ENCODE results near the gene MED17.
"Not testable (repeated sequence)": the region's sequence is repeated elsewhere in the genome, so short reads cannot be mapped to it uniquely, and the experiment has no call there.

The MED17 gene

GRCh38 chr11:93745005-93745755 is 38.9 kb upstream of the MED17 start:
- H3K27me3 ChIP-seq (replicated peaks in 2 of 5; ENCODE audit: control insufficient read depth in 4 of 5, insufficient read depth in 5 of 5, low read length in 4 of 5); CTCF ChIA-PET; H3K9me3 ChIP-seq (ENCODE audit: control extremely low read depth in 1 of 5, control insufficient read depth in 4 of 5, insufficient read depth in 2 of 5, low read depth in 1 of 5, low read length in 4 of 5); H3K36me3 ChIP-seq (ENCODE audit: control insufficient read depth in 4 of 4, insufficient read depth in 4 of 4, low read length in 3 of 4): not testable (repeated sequence)
- H3K27ac ChIP-seq (ENCODE audit: insufficient read depth in 1 of 2, low read depth in 1 of 2, low read length in 2 of 2, poor library complexity in 1 of 2, severe bottlenecking in 2 of 2): peak overlapping the region; percentile 69 to 70
- DNase-seq: peak in 2 of 3 donors; percentile 25 to 77
- POLR2A ChIA-PET: interaction anchor here (0.6 kb wide), 1 partner anchor 38 kb away, joined by 3 read pairs; no protein-coding TSS in a partner anchor
- WGBS (ENCODE audit: insufficient coverage): 39% methylated on average over 7 of the region's 12 CpGs
- peak overlapping the region in 2 of 7 experiments; percentile 57 to 60 for H3K4me3 ChIP-seq (ENCODE audit: control insufficient read depth in 1 of 7, extremely low read depth in 1 of 7, insufficient read depth in 4 of 7, low read depth in 2 of 7, low read length in 6 of 7)
- H3K4me1 ChIP-seq (ENCODE audit: control extremely low read depth in 1 of 4, control insufficient read depth in 4 of 4, insufficient read depth in 4 of 4, low read length in 3 of 4): peaks cover 3 to 41% (median 11%) of the 10 kb centered on the region in 4 experiments

- DNase-seq: no peak
- Histone ChIP-seq H3K9me3 (ENCODE audit: control extremely low read depth in 1 of 5, control insufficient read depth in 4 of 5, insufficient read depth in 2 of 5, low read depth in 1 of 5, low read length in 4 of 5) (no peaks in the 10 kb centered on the region), H3K4me3 (ENCODE audit: control insufficient read depth in 1 of 7, extremely low read depth in 1 of 7, insufficient read depth in 4 of 7, low read depth in 2 of 7, low read length in 6 of 7) (no peak overlapping the region), H3K4me1 (ENCODE audit: control extremely low read depth in 1 of 4, control insufficient read depth in 4 of 4, insufficient read depth in 4 of 4, low read length in 3 of 4) (peaks cover 0 to 35% (median 11%) of the 10 kb centered on the region in 4 experiments), H3K36me3 (ENCODE audit: control insufficient read depth in 4 of 4, insufficient read depth in 4 of 4, low read length in 3 of 4) (peaks cover 3 to 9% (median 7%) of the 10 kb centered on the region in 4 experiments), H3K27me3 (replicated peaks in 2 of 5; ENCODE audit: control insufficient read depth in 4 of 5, insufficient read depth in 5 of 5, low read length in 4 of 5) (no peaks in the 10 kb centered on the region), H3K27ac (ENCODE audit: insufficient read depth in 1 of 2, low read depth in 1 of 2, low read length in 2 of 2, poor library complexity in 1 of 2, severe bottlenecking in 2 of 2) (no peak overlapping the region)
- CTCF ChIA-PET: no interaction called here
- POLR2A ChIA-PET: no interaction called here
- WGBS (ENCODE audit: insufficient coverage): 92% methylated on average over 2 of the region's 2 CpGs
These were observed 38.0 kb upstream of the MED17 start for GRCh38 chr11:93746101-93746500.

GRCh38 chr11:93747122-93747521 is 37.0 kb upstream of the MED17 start:
- WGBS (ENCODE audit: insufficient coverage): no CpG with 5 or more reads among the region's 1 CpG
- CTCF ChIA-PET: no interaction called here
- no peak overlapping the region for H3K4me3 ChIP-seq (ENCODE audit: control insufficient read depth in 1 of 7, extremely low read depth in 1 of 7, insufficient read depth in 4 of 7, low read depth in 2 of 7, low read length in 6 of 7)

GRCh38 chr11:93751001-93751400 is 33.1 kb upstream of the MED17 start:
- no CpG with 5 or more reads among the region's 1 CpG for WGBS (ENCODE audit: insufficient coverage)
- Histone ChIP-seq H3K9me3 (ENCODE audit: control extremely low read depth in 1 of 5, control insufficient read depth in 4 of 5, insufficient read depth in 2 of 5, low read depth in 1 of 5, low read length in 4 of 5) (no peaks in the 10 kb centered on the region), H3K4me1 (ENCODE audit: control extremely low read depth in 1 of 4, control insufficient read depth in 4 of 4, insufficient read depth in 4 of 4, low read length in 3 of 4) (no peaks in the 10 kb centered on the region), H3K27me3 (replicated peaks in 2 of 5; ENCODE audit: control insufficient read depth in 4 of 5, insufficient read depth in 5 of 5, low read length in 4 of 5) (no peaks in the 10 kb centered on the region), H3K4me3 (ENCODE audit: control insufficient read depth in 1 of 7, extremely low read depth in 1 of 7, insufficient read depth in 4 of 7, low read depth in 2 of 7, low read length in 6 of 7) (no peak overlapping the region), H3K36me3 (ENCODE audit: control insufficient read depth in 4 of 4, insufficient read depth in 4 of 4, low read length in 3 of 4) (peaks cover 8 to 22% (median 10%) of the 10 kb centered on the region in 4 experiments), H3K27ac (ENCODE audit: insufficient read depth in 1 of 2, low read depth in 1 of 2, low read length in 2 of 2, poor library complexity in 1 of 2, severe bottlenecking in 2 of 2) (no peak overlapping the region)
- CTCF ChIA-PET: interaction anchor here (0.8 kb wide), 1 partner anchor 60 kb away, joined by 3 read pairs; no protein-coding TSS in a partner anchor
- no peak for DNase-seq
- POLR2A ChIA-PET: no interaction called here

More at GRCh38 chr11:93747122-93747521, 37.0 kb upstream of the MED17 start:
- Histone ChIP-seq H3K27me3 (replicated peaks in 2 of 5; ENCODE audit: control insufficient read depth in 4 of 5, insufficient read depth in 5 of 5, low read length in 4 of 5) (no peaks in the 10 kb centered on the region), H3K27ac (ENCODE audit: insufficient read depth in 1 of 2, low read depth in 1 of 2, low read length in 2 of 2, poor library complexity in 1 of 2, severe bottlenecking in 2 of 2) (no peak overlapping the region), H3K9me3 (ENCODE audit: control extremely low read depth in 1 of 5, control insufficient read depth in 4 of 5, insufficient read depth in 2 of 5, low read depth in 1 of 5, low read length in 4 of 5) (no peaks in the 10 kb centered on the region), H3K36me3 (ENCODE audit: control insufficient read depth in 4 of 4, insufficient read depth in 4 of 4, low read length in 3 of 4) (peaks cover 4 to 9% (median 7%) of the 10 kb centered on the region in 4 experiments), H3K4me1 (ENCODE audit: control extremely low read depth in 1 of 4, control insufficient read depth in 4 of 4, insufficient read depth in 4 of 4, low read length in 3 of 4) (peaks cover 0 to 31% (median 11%) of the 10 kb centered on the region in 4 experiments)
- no peak for DNase-seq
- POLR2A ChIA-PET: no interaction called here

GRCh38 chr11:93753241-93753640 is 30.8 kb upstream of the MED17 start:
- Histone ChIP-seq H3K36me3 (ENCODE audit: control insufficient read depth in 4 of 4, insufficient read depth in 4 of 4, low read length in 3 of 4) (peaks cover 12 to 38% (median 14%) of the 10 kb centered on the region in 4 experiments), H3K4me3 (ENCODE audit: control insufficient read depth in 1 of 7, extremely low read depth in 1 of 7, insufficient read depth in 4 of 7, low read depth in 2 of 7, low read length in 6 of 7) (no peak overlapping the region), H3K4me1 (ENCODE audit: control extremely low read depth in 1 of 4, control insufficient read depth in 4 of 4, insufficient read depth in 4 of 4, low read length in 3 of 4) (no peaks in the 10 kb centered on the region), H3K27me3 (replicated peaks in 2 of 5; ENCODE audit: control insufficient read depth in 4 of 5, insufficient read depth in 5 of 5, low read length in 4 of 5) (no peaks in the 10 kb centered on the region), H3K27ac (ENCODE audit: insufficient read depth in 1 of 2, low read depth in 1 of 2, low read length in 2 of 2, poor library complexity in 1 of 2, severe bottlenecking in 2 of 2) (no peak overlapping the region), H3K9me3 (ENCODE audit: control extremely low read depth in 1 of 5, control insufficient read depth in 4 of 5, insufficient read depth in 2 of 5, low read depth in 1 of 5, low read length in 4 of 5) (no peaks in the 10 kb centered on the region)
- POLR2A ChIA-PET: no interaction called here
- WGBS (ENCODE audit: insufficient coverage): 100% methylated on average over 2 of the region's 2 CpGs
- CTCF ChIA-PET: no interaction called here
- DNase-seq: no peak

- ChIA-PET CTCF (interaction anchor here (0.7 to 1.0 kb wide), 2 partner anchors 8 to 14 kb away, joined by 3 to 5 read pairs; no protein-coding TSS in a partner anchor), POLR2A (interaction anchor here (0.6 kb wide), 1 partner anchor 44 kb away, joined by 4 read pairs; no protein-coding TSS in a partner anchor)
- H3K4me1 ChIP-seq (ENCODE audit: control extremely low read depth in 1 of 4, control insufficient read depth in 4 of 4, insufficient read depth in 4 of 4, low read length in 3 of 4): no peaks in the 10 kb centered on the region
- H3K9me3 ChIP-seq (ENCODE audit: control extremely low read depth in 1 of 5, control insufficient read depth in 4 of 5, insufficient read depth in 2 of 5, low read depth in 1 of 5, low read length in 4 of 5): peaks cover 0 to 2% (median 0%) of the 10 kb centered on the region in 5 experiments
- WGBS (ENCODE audit: insufficient coverage): 100% methylated on average over 2 of the region's 3 CpGs
- no peak overlapping the region for H3K27ac ChIP-seq (ENCODE audit: insufficient read depth in 1 of 2, low read depth in 1 of 2, low read length in 2 of 2, poor library complexity in 1 of 2, severe bottlenecking in 2 of 2)
- no peaks in the 10 kb centered on the region for H3K27me3 ChIP-seq (replicated peaks in 2 of 5; ENCODE audit: control insufficient read depth in 4 of 5, insufficient read depth in 5 of 5, low read length in 4 of 5)
- DNase-seq: no peak
- no peak overlapping the region for H3K4me3 ChIP-seq (ENCODE audit: control insufficient read depth in 1 of 7, extremely low read depth in 1 of 7, insufficient read depth in 4 of 7, low read depth in 2 of 7, low read length in 6 of 7)
- H3K36me3 ChIP-seq (ENCODE audit: control insufficient read depth in 4 of 4, insufficient read depth in 4 of 4, low read length in 3 of 4): peaks cover 15 to 64% (median 24%) of the 10 kb centered on the region in 4 experiments
These were observed 27.3 kb upstream of the MED17 start for GRCh38 chr11:93756748-93757147.

- H3K27ac ChIP-seq (ENCODE audit: insufficient read depth in 1 of 2, low read depth in 1 of 2, low read length in 2 of 2, poor library complexity in 1 of 2, severe bottlenecking in 2 of 2): no peak overlapping the region
- H3K4me1 ChIP-seq (ENCODE audit: control extremely low read depth in 1 of 4, control insufficient read depth in 4 of 4, insufficient read depth in 4 of 4, low read length in 3 of 4): no peaks in the 10 kb centered on the region
- no peak for DNase-seq
- H3K9me3 ChIP-seq (ENCODE audit: control extremely low read depth in 1 of 5, control insufficient read depth in 4 of 5, insufficient read depth in 2 of 5, low read depth in 1 of 5, low read length in 4 of 5): peaks cover 0 to 2% (median 0%) of the 10 kb centered on the region in 5 experiments
- no peaks in the 10 kb centered on the region for H3K27me3 ChIP-seq (replicated peaks in 2 of 5; ENCODE audit: control insufficient read depth in 4 of 5, insufficient read depth in 5 of 5, low read length in 4 of 5)
- no peak overlapping the region for H3K4me3 ChIP-seq (ENCODE audit: control insufficient read depth in 1 of 7, extremely low read depth in 1 of 7, insufficient read depth in 4 of 7, low read depth in 2 of 7, low read length in 6 of 7)
- ChIA-PET POLR2A (no interaction called here), CTCF (no interaction called here)
- 100% methylated on average over 2 of the region's 3 CpGs for WGBS (ENCODE audit: insufficient coverage)
- H3K36me3 ChIP-seq (ENCODE audit: control insufficient read depth in 4 of 4, insufficient read depth in 4 of 4, low read length in 3 of 4): peaks cover 15 to 66% (median 26%) of the 10 kb centered on the region in 4 experiments
These were observed 26.8 kb upstream of the MED17 start for GRCh38 chr11:93757301-93757700.
